A549 (cell line): ENCODE results near the gene NRAP.

Source experiments
- CTCF ChIP-seq: fragments of >200 bp; sonication (Bioruptor Twin); formaldehyde crosslinking; IDR thresholded peaks from 3 replicates; pipeline ENCODE4 v1.5.1; 2016
- HMGXB4 ChIP-seq: fragments of 250-450 bp; sonication (Bioruptor Pico); IDR thresholded peaks from 2 replicates; pipeline ENCODE4 v1.5.0; 2021; ENCODE audit warnings: mild to moderate bottlenecking, moderate library complexity, borderline replicate concordance
- JUN ChIP-seq, 2 experiments: fragments of >200 bp; sonication (Bioruptor Twin); formaldehyde crosslinking; IDR thresholded peaks; 2 replicates in 1 of 2; 3 replicates in 1 of 2; pipeline ENCODE4 v1.6.1; 2016 to 2017
- SMC3 ChIP-seq: fragments of >200 bp; sonication (Bioruptor Twin); formaldehyde crosslinking; IDR thresholded peaks from 3 replicates; pipeline ENCODE4 v1.6.1; 2018; ENCODE audit warnings: inconsistent platforms

DNA sequence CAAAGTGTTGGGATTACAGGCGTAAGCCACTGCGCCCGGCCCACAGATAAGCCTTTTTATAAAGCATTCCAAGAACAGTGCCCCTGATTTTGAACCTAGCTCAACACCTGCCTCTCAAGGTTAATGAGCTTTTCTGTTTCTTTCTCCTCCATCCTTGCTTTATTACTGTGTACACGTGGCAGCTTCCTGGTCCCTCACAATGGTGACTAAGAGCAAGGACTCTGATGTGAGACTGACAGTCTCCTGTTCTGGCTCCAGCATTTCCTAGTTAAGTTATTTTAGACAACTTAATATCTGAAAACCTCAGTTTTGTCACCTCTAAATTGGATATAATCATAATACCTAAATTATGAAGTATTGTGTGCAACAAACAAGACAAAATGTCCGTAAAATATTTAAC, 101.1 kb downstream of the NRAP start:
- TF ChIP-seq CTCF (no peak), SMC3 (no peak), HMGXB4 (CRISPR knock-in tag) (no peak), JUN (IDR thresholded peaks at IDR 0.05) (no peak)
